ENCODE data around the gene SOX1.

The SOX1 gene

GRCh38 chr13:112067116-112067741 is at the start of gene SOX1:
SOX1 (plus strand) TSS chr13:112067149; CDS start chr13:112067659, 510 bp downstream.
- no peaks in the 10 kb centered on the region for H3K36me3 Mint-ChIP-seq
- no peak for ATAC-seq
- H3K4me1 Mint-ChIP-seq: no peaks in the 10 kb centered on the region
- H3K27me3 Mint-ChIP-seq: peaks cover 68% of the 10 kb centered on the region
- H3K27ac Mint-ChIP-seq: no peak within 1 kb of the TSS
- H3K9me3 Mint-ChIP-seq: peaks cover 3% of the 10 kb centered on the region
- no peak within 1 kb of the TSS for H3K4me3 Mint-ChIP-seq

- Mint-ChIP-seq H3K4me3 (no peak overlapping the region), H3K36me3 (no peaks in the 10 kb centered on the region), H3K9me3 (peaks cover 6% of the 10 kb centered on the region), H3K27me3 (peaks cover 9% of the 10 kb centered on the region), H3K27ac (no peak overlapping the region), H3K4me1 (no peaks in the 10 kb centered on the region)
- ATAC-seq: no peak
Measured at GRCh38 chr13:112024577-112024976, 42.4 kb upstream of the SOX1 start.

GRCh38 chr13:112027250-112027649 is 39.7 kb upstream of the SOX1 start:
- no peak overlapping the region for H3K27ac Mint-ChIP-seq
- no peak overlapping the region for H3K4me3 Mint-ChIP-seq
- no peaks in the 10 kb centered on the region for H3K4me1 Mint-ChIP-seq
- peak; percentile 40 for ATAC-seq
- no peaks in the 10 kb centered on the region for H3K36me3 Mint-ChIP-seq
- H3K27me3 Mint-ChIP-seq: peaks cover 9% of the 10 kb centered on the region
- H3K9me3 Mint-ChIP-seq: no peaks in the 10 kb centered on the region

- Mint-ChIP-seq H3K9me3 (no peaks in the 10 kb centered on the region), H3K27ac (no peak overlapping the region)
Measured at GRCh38 chr13:112028481-112028880, 38.5 kb upstream of the SOX1 start.

GRCh38 chr13:112029143-112029542 is 37.8 kb upstream of the SOX1 start:
- H3K4me3 Mint-ChIP-seq: no peak overlapping the region
- no peak for ATAC-seq
- no peaks in the 10 kb centered on the region for H3K36me3 Mint-ChIP-seq
- H3K9me3 Mint-ChIP-seq: no peaks in the 10 kb centered on the region
- no peaks in the 10 kb centered on the region for H3K4me1 Mint-ChIP-seq
- H3K27me3 Mint-ChIP-seq: peaks cover 9% of the 10 kb centered on the region
- H3K27ac Mint-ChIP-seq: no peak overlapping the region

More at GRCh38 chr13:112028481-112028880, 38.5 kb upstream of the SOX1 start:
- no peak for ATAC-seq
- Mint-ChIP-seq H3K36me3 (no peaks in the 10 kb centered on the region), H3K27me3 (peaks cover 9% of the 10 kb centered on the region), H3K4me1 (no peaks in the 10 kb centered on the region), H3K4me3 (no peak overlapping the region)

GRCh38 chr13:112032186-112032993 is 34.6 kb upstream of the SOX1 start:
- Mint-ChIP-seq H3K36me3 (no peaks in the 10 kb centered on the region), H3K27ac (no peak overlapping the region), H3K9me3 (peaks cover 2% of the 10 kb centered on the region), H3K27me3 (peaks cover 8% of the 10 kb centered on the region), H3K4me1 (no peaks in the 10 kb centered on the region), H3K4me3 (no peak overlapping the region)
- no peak for ATAC-seq

GRCh38 chr13:112034231-112034630 is 32.7 kb upstream of the SOX1 start:
- no peak overlapping the region for H3K4me3 Mint-ChIP-seq
- no peaks in the 10 kb centered on the region for H3K27me3 Mint-ChIP-seq
- H3K36me3 Mint-ChIP-seq: no peaks in the 10 kb centered on the region
- ATAC-seq: no peak
- no peak overlapping the region for H3K27ac Mint-ChIP-seq
- peaks cover 3% of the 10 kb centered on the region for H3K9me3 Mint-ChIP-seq
- H3K4me1 Mint-ChIP-seq: no peaks in the 10 kb centered on the region

- Mint-ChIP-seq H3K4me1 (no peaks in the 10 kb centered on the region), H3K36me3 (no peaks in the 10 kb centered on the region), H3K4me3 (no peak overlapping the region), H3K27ac (no peak overlapping the region), H3K9me3 (peaks cover 3% of the 10 kb centered on the region), H3K27me3 (no peaks in the 10 kb centered on the region)
- ATAC-seq: no peak
Measured at GRCh38 chr13:112034846-112035245, 32.1 kb upstream of the SOX1 start.

- peaks cover 23% of the 10 kb centered on the region for H3K9me3 Mint-ChIP-seq
- no peak for ATAC-seq
- no peaks in the 10 kb centered on the region for H3K4me1 Mint-ChIP-seq
- H3K27me3 Mint-ChIP-seq: peaks cover 8% of the 10 kb centered on the region
- no peak overlapping the region for H3K4me3 Mint-ChIP-seq
- no peak overlapping the region for H3K27ac Mint-ChIP-seq
- no peaks in the 10 kb centered on the region for H3K36me3 Mint-ChIP-seq
Measured at GRCh38 chr13:112042496-112042895, 24.5 kb upstream of the SOX1 start.

GRCh38 chr13:112052213-112052612 is 14.7 kb upstream of the SOX1 start:
- no peak for ATAC-seq
- Mint-ChIP-seq H3K4me3 (no peak overlapping the region), H3K36me3 (no peaks in the 10 kb centered on the region), H3K27me3 (peaks cover 63% of the 10 kb centered on the region), H3K9me3 (peaks cover 2% of the 10 kb centered on the region), H3K4me1 (no peaks in the 10 kb centered on the region), H3K27ac (no peak overlapping the region)

- Mint-ChIP-seq H3K27ac (no peak overlapping the region), H3K27me3 (peaks cover 70% of the 10 kb centered on the region), H3K36me3 (no peaks in the 10 kb centered on the region), H3K4me1 (no peaks in the 10 kb centered on the region), H3K4me3 (no peak overlapping the region), H3K9me3 (peaks cover 2% of the 10 kb centered on the region)
- no peak for ATAC-seq
Measured at GRCh38 chr13:112053167-112053743, 13.7 kb upstream of the SOX1 start.

- H3K9me3 Mint-ChIP-seq: peaks cover 2% of the 10 kb centered on the region
- no peak overlapping the region for H3K4me3 Mint-ChIP-seq
- ATAC-seq: no peak
- H3K36me3 Mint-ChIP-seq: no peaks in the 10 kb centered on the region
- peaks cover 78% of the 10 kb centered on the region for H3K27me3 Mint-ChIP-seq
- H3K4me1 Mint-ChIP-seq: no peaks in the 10 kb centered on the region
- H3K27ac Mint-ChIP-seq: no peak overlapping the region
Measured at GRCh38 chr13:112053744-112054615, 13.0 kb upstream of the SOX1 start.

- Mint-ChIP-seq H3K9me3 (peaks cover 2% of the 10 kb centered on the region), H3K4me1 (no peaks in the 10 kb centered on the region), H3K27ac (no peak overlapping the region), H3K4me3 (no peak overlapping the region), H3K36me3 (no peaks in the 10 kb centered on the region), H3K27me3 (peaks cover 84% of the 10 kb centered on the region)
- no peak for ATAC-seq
Measured at GRCh38 chr13:112054616-112055015, 12.3 kb upstream of the SOX1 start.

GRCh38 chr13:112055036-112055914 is 11.7 kb upstream of the SOX1 start:
- no peaks in the 10 kb centered on the region for H3K36me3 Mint-ChIP-seq
- H3K27me3 Mint-ChIP-seq: peaks cover 85% of the 10 kb centered on the region
- H3K27ac Mint-ChIP-seq: no peak overlapping the region
- H3K4me1 Mint-ChIP-seq: no peaks in the 10 kb centered on the region
- peaks cover 2% of the 10 kb centered on the region for H3K9me3 Mint-ChIP-seq
- ATAC-seq: peak; percentile 8
- H3K4me3 Mint-ChIP-seq: no peak overlapping the region
